ENCODE data around the gene TCFL5.

TCFL5 gene

GRCh38 chr20:62807444-62808210 lies 54.0 kb downstream of the TCFL5 start:
- no peak for ATAC-seq (replicated peaks; ENCODE audit: extremely low read depth, poor library complexity, severe bottlenecking)
- H3K9me3 Mint-ChIP-seq, result no peaks in the 10 kb centered on the region
- no peaks in the 10 kb centered on the region for H3K27me3 Mint-ChIP-seq
- H3K27ac Mint-ChIP-seq (ENCODE audit: low read depth), result peak overlapping the region; percentile 44
- no peak for DNase-seq (ENCODE audit: low spot score in 2 of 2)
- peaks cover 31% of the 10 kb centered on the region for H3K4me1 Mint-ChIP-seq
- H3K36me3 Mint-ChIP-seq (ENCODE audit: insufficient read depth), result peaks cover 41% of the 10 kb centered on the region
- peak overlapping the region; percentile 53 for H3K4me3 Mint-ChIP-seq

GRCh38 chr20:62806383-62807050 lies 55.1 kb downstream of the TCFL5 start:
- peaks cover 42% of the 10 kb centered on the region for H3K36me3 Mint-ChIP-seq (ENCODE audit: insufficient read depth)
- ATAC-seq (replicated peaks; ENCODE audit: extremely low read depth, poor library complexity, severe bottlenecking), result no peak
- peaks cover 27% of the 10 kb centered on the region for H3K4me1 Mint-ChIP-seq
- peak overlapping the region; percentile 76 for H3K27ac Mint-ChIP-seq (ENCODE audit: low read depth)
- no peaks in the 10 kb centered on the region for H3K27me3 Mint-ChIP-seq
- DNase-seq (ENCODE audit: low spot score in 2 of 2), result no peak
- no peaks in the 10 kb centered on the region for H3K9me3 Mint-ChIP-seq
- peak overlapping the region; percentile 81 for H3K4me3 Mint-ChIP-seq

- ATAC-seq (replicated peaks; ENCODE audit: extremely low read depth, poor library complexity, severe bottlenecking) (no peak), DNase-seq (ENCODE audit: low spot score in 2 of 2) (no peak)
- H3K27ac Mint-ChIP-seq (ENCODE audit: low read depth), result no peak overlapping the region
- H3K4me3 Mint-ChIP-seq, result peak overlapping the region; percentile 81
- H3K27me3 Mint-ChIP-seq, result no peaks in the 10 kb centered on the region
- peaks cover 40% of the 10 kb centered on the region for H3K36me3 Mint-ChIP-seq (ENCODE audit: insufficient read depth)
- H3K4me1 Mint-ChIP-seq, result peaks cover 27% of the 10 kb centered on the region
- H3K9me3 Mint-ChIP-seq, result no peaks in the 10 kb centered on the region
Measured at GRCh38 chr20:62805711-62806382, 55.8 kb downstream of the TCFL5 start.

GRCh38 chr20:62805155-62805710 lies 56.4 kb downstream of the TCFL5 start:
- no peak for DNase-seq (ENCODE audit: low spot score in 2 of 2)
- H3K36me3 Mint-ChIP-seq (ENCODE audit: insufficient read depth), result peaks cover 34% of the 10 kb centered on the region
- peak; percentile 41 for ATAC-seq (replicated peaks; ENCODE audit: extremely low read depth, poor library complexity, severe bottlenecking)
- no peaks in the 10 kb centered on the region for H3K27me3 Mint-ChIP-seq
- H3K9me3 Mint-ChIP-seq, result no peaks in the 10 kb centered on the region
- peak overlapping the region; percentile 97 for H3K27ac Mint-ChIP-seq (ENCODE audit: low read depth)
- peaks cover 27% of the 10 kb centered on the region for H3K4me1 Mint-ChIP-seq
- H3K4me3 Mint-ChIP-seq, result peak overlapping the region; percentile 95

GRCh38 chr20:62804627-62805154 lies 56.9 kb downstream of the TCFL5 start, which contains the start of gene OGFR:
TSS of gene OGFR (plus strand) at chr20:62804835. CDS start at chr20:62804860, 25 bp downstream.
- H3K27me3 Mint-ChIP-seq, result no peaks in the 10 kb centered on the region
- peaks cover 27% of the 10 kb centered on the region for H3K4me1 Mint-ChIP-seq
- ATAC-seq (replicated peaks; ENCODE audit: extremely low read depth, poor library complexity, severe bottlenecking), result peak; percentile 72
- DNase-seq (ENCODE audit: low spot score in 2 of 2), result peak; percentile 44 to 61
- H3K36me3 Mint-ChIP-seq (ENCODE audit: insufficient read depth), result peaks cover 33% of the 10 kb centered on the region
- peak within 1 kb of the TSS; percentile 97 for H3K27ac Mint-ChIP-seq (ENCODE audit: low read depth)
- no peaks in the 10 kb centered on the region for H3K9me3 Mint-ChIP-seq
- H3K4me3 Mint-ChIP-seq, result peak within 1 kb of the TSS; percentile 95

- DNase-seq (ENCODE audit: low spot score in 2 of 2) (no peak), ATAC-seq (replicated peaks; ENCODE audit: extremely low read depth, poor library complexity, severe bottlenecking) (peak; percentile 45)
- H3K27ac Mint-ChIP-seq (ENCODE audit: low read depth), result peak overlapping the region; percentile 97
- H3K27me3 Mint-ChIP-seq, result no peaks in the 10 kb centered on the region
- peak overlapping the region; percentile 95 for H3K4me3 Mint-ChIP-seq
- H3K36me3 Mint-ChIP-seq (ENCODE audit: insufficient read depth), result peaks cover 31% of the 10 kb centered on the region
- H3K9me3 Mint-ChIP-seq, result no peaks in the 10 kb centered on the region
- peaks cover 27% of the 10 kb centered on the region for H3K4me1 Mint-ChIP-seq
Measured at GRCh38 chr20:62804021-62804626, 57.5 kb downstream of the TCFL5 start.

- no peaks in the 10 kb centered on the region for H3K9me3 Mint-ChIP-seq
- H3K36me3 Mint-ChIP-seq (ENCODE audit: insufficient read depth), result peaks cover 29% of the 10 kb centered on the region
- H3K27me3 Mint-ChIP-seq, result no peaks in the 10 kb centered on the region
- ATAC-seq (replicated peaks; ENCODE audit: extremely low read depth, poor library complexity, severe bottlenecking), result no peak
- H3K4me3 Mint-ChIP-seq, result no peak overlapping the region
- no peak overlapping the region for H3K27ac Mint-ChIP-seq (ENCODE audit: low read depth)
- no peak for DNase-seq (ENCODE audit: low spot score in 2 of 2)
- H3K4me1 Mint-ChIP-seq, result peaks cover 36% of the 10 kb centered on the region
Measured at GRCh38 chr20:62802026-62802712, 59.5 kb downstream of the TCFL5 start.

GRCh38 chr20:62801284-62802010 lies 60.2 kb downstream of the TCFL5 start:
- Mint-ChIP-seq H3K9me3 (no peaks in the 10 kb centered on the region), H3K27ac (ENCODE audit: low read depth) (no peak overlapping the region), H3K36me3 (ENCODE audit: insufficient read depth) (peaks cover 29% of the 10 kb centered on the region), H3K4me1 (peaks cover 32% of the 10 kb centered on the region), H3K4me3 (no peak overlapping the region), H3K27me3 (no peaks in the 10 kb centered on the region)
- DNase-seq (ENCODE audit: low spot score in 2 of 2) (no peak), ATAC-seq (replicated peaks; ENCODE audit: extremely low read depth, poor library complexity, severe bottlenecking) (no peak)

- peaks cover 26% of the 10 kb centered on the region for H3K36me3 Mint-ChIP-seq (ENCODE audit: insufficient read depth)
- H3K4me3 Mint-ChIP-seq, result no peak overlapping the region
- DNase-seq (ENCODE audit: low spot score in 2 of 2) (no peak), ATAC-seq (replicated peaks; ENCODE audit: extremely low read depth, poor library complexity, severe bottlenecking) (no peak)
- H3K9me3 Mint-ChIP-seq, result no peaks in the 10 kb centered on the region
- H3K27me3 Mint-ChIP-seq, result no peaks in the 10 kb centered on the region
- H3K4me1 Mint-ChIP-seq, result peaks cover 32% of the 10 kb centered on the region
- H3K27ac Mint-ChIP-seq (ENCODE audit: low read depth), result no peak overlapping the region
Measured at GRCh38 chr20:62800314-62801259, 61.0 kb downstream of the TCFL5 start.

- ATAC-seq (replicated peaks; ENCODE audit: extremely low read depth, poor library complexity, severe bottlenecking), result no peak
- peaks cover 30% of the 10 kb centered on the region for H3K36me3 Mint-ChIP-seq (ENCODE audit: insufficient read depth)
- H3K4me3 Mint-ChIP-seq, result no peak overlapping the region
- peaks cover 32% of the 10 kb centered on the region for H3K4me1 Mint-ChIP-seq
- H3K9me3 Mint-ChIP-seq, result no peaks in the 10 kb centered on the region
- no peak for DNase-seq (ENCODE audit: low spot score in 2 of 2)
- no peaks in the 10 kb centered on the region for H3K27me3 Mint-ChIP-seq
- no peak overlapping the region for H3K27ac Mint-ChIP-seq (ENCODE audit: low read depth)
Measured at GRCh38 chr20:62799873-62800272, 61.7 kb downstream of the TCFL5 start.
